Sigmoid colon (tissue), 4 donors: ENCODE measurements around the gene BICC1.

Experiments
- EP300 ChIP-seq, 4 donors: sonication (generic); formaldehyde crosslinking; IDR thresholded peaks; one replicate each; pipeline ENCODE4 v1.6.1; 2017; ENCODE audit warnings: antibody characterized with exemption in 4 of 4
- POLR2A ChIP-seq, 2 donors: fragments of 450-650 bp; IDR thresholded peaks; one replicate each; pipeline ENCODE4 v1.6.1; 2016; ENCODE audit warnings: antibody characterized with exemption in 2 of 2, mild to moderate bottlenecking in 2 of 2, moderate library complexity in 2 of 2
- POLR2AphosphoS5 ChIP-seq, 4 donors: sonication (generic); formaldehyde crosslinking; IDR thresholded peaks; one replicate each; pipeline ENCODE4 v1.6.1; 2017; ENCODE audit warnings: antibody characterized with exemption in 4 of 4
- TF ChIP-seq, protein P1 (sequence below), 4 experiments: fragments of 450-650 bp in 3 of 4; fragments of 200-600 bp in 1 of 4; IDR thresholded peaks; one replicate each; pipeline ENCODE4 v1.5.1; 2016 to 2019; ENCODE audit warnings: antibody characterized with exemption in 4 of 4, mild to moderate bottlenecking in 3 of 4, moderate library complexity in 2 of 4

DNA sequence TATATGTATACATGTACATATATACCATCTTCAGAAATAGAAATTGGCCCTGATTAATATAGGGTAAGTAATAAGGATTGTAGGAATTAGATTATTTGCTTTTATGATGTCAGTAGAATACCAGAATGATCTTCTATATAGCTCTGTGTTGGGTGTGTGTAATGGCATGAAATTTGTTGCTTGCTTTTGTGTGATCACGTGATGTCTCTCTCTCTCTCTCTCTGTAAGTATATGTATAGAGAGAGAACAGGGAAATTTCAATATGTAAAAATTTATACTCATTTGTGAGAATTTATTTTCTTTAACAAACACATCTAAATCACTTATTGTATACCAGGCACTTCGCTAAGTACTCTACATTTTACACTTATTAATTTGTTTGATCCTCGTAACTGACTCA lies 272.7 kb downstream of the BICC1 start:
- TF ChIP-seq POLR2A (IDR thresholded peaks at IDR 0.05), result no peak
- TF ChIP-seq, protein P1, sequence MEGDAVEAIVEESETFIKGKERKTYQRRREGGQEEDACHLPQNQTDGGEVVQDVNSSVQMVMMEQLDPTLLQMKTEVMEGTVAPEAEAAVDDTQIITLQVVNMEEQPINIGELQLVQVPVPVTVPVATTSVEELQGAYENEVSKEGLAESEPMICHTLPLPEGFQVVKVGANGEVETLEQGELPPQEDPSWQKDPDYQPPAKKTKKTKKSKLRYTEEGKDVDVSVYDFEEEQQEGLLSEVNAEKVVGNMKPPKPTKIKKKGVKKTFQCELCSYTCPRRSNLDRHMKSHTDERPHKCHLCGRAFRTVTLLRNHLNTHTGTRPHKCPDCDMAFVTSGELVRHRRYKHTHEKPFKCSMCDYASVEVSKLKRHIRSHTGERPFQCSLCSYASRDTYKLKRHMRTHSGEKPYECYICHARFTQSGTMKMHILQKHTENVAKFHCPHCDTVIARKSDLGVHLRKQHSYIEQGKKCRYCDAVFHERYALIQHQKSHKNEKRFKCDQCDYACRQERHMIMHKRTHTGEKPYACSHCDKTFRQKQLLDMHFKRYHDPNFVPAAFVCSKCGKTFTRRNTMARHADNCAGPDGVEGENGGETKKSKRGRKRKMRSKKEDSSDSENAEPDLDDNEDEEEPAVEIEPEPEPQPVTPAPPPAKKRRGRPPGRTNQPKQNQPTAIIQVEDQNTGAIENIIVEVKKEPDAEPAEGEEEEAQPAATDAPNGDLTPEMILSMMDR (IDR thresholded peaks at IDR 0.05), result no peak
- TF ChIP-seq EP300 (IDR thresholded peaks at IDR 0.05), result no peak
- TF ChIP-seq POLR2AphosphoS5 (IDR thresholded peaks at IDR 0.05), result no peak
